NCI-H1417 (cell line): ENCODE measurements around the gene ZNF771.

Experiments
- DNase-seq, 3 experiments: peaks; one replicate each; lab custom pipeline; 2025; lab: John Stamatoyannopoulos, UW

The ZNF771 gene

DNA sequence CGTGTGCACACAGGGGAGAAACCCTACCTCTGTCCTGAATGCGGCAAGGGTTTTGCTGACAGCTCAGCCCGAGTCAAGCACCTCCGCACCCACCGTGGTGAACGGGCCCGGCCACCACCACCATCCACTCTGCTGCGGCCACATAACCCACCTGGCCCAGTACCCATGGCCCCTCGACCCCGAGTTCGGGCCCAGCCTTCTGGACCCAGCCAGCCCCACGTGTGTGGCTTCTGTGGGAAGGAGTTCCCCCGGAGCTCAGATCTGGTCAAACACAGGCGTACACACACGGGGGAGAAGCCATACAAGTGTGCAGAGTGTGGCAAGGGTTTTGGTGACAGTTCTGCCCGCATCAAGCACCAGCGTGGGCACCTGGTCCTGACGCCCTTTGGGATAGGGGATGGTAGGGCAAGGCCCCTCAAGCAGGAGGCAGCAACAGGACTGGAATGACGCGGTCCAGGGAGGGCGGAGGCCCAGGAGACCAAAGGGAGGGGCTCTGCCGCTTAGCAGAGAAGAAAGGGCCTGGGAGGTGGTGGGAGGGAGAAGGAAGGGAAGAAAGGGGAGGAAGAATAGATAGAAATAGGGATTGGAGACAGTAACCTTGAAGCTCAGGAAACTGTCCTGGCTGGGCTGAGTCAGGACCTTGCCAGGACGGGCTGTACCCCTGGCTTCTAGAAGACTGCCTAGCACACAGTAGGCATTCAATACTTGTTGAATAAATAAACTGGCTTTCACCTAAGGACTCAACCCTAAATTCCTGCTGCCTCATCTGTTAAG is 8.6 kb upstream of the ZNF771 start:
- no peak for DNase-seq

DNA sequence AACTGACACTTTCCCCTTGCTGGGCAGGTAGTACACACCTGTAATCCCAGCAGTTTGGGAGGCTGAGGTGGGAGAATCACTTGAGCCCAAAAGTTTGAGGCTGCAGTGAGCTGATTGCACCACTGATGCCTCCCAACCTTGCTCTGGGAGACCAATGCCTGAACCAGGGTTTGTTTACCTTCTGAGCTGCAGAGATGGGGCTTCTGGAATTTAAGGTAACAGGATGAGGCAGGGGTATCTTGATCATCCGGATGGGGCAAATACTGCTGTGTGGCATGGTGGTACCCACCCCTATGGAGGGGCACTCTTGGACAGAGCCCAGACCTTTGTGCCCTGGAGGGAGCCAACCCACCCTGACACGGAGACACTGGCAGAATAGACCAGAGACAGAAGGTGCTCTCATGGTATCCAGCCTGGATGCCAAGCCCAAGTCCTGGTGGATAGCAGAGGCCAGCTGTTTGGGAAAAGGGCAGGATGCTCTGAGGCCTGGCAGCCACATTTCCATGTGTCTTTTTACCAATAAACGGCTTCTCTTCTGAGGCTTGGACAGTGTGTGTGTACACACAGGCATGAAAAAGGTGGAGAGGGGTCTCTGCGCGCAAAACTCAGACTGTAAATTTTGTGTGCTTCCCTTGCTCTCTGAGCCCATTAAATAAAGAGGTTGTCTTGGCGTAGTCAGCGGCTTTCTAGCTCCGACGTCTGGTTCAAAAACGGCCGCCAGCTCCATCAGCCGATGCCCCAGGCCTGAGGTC is 7.8 kb upstream of the ZNF771 start:
- DNase-seq: no peak

DNA sequence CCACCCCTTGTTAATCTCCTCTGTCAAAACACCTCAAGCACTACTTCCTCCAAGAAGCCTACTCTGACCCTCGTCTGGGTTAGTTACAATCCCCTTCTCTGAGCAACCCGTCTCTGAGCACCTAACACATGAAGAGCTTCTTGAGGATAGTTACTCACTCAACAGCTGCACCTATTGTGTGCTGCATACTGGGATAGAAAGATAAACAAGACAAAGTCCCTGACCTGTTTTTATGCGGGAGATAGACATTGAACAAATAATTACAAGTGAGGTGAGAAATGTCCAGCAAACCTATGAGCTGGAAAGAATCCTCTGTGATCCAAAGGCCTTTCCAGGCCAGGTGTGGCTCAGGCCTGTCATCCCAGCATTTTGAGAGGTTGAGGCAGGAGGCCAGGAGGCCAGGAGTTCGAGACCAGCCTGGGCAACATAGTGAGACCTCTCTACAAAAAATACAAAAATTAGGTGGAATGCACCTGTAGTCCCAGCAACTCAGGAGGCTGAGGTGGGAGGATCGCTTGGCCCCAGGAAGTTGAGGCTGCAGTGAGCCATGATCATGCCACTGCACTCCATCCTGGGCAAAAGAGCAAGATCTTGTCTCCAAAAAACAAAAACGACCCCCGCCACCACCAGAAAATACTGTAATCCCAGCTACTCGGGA is 5.5 kb upstream of the ZNF771 start:
- DNase-seq: peak in 1 of 3 experiments; percentile 8

DNA sequence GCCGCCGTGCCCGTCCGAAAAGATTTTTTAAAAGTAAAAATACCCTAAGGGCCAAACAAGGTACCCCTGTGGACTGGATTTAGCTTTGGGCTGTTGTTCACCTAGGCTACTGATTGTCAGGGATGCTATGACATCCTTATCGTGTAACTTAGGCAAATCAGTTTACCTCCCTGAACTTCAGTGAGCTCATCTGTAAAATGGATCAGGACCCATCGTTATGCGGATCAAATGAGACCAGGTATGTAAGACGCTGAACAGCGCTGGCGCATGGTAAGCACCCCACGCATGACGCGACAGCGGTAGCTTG is 658 bp upstream of the ZNF771 start:
- DNase-seq: no peak

DNA sequence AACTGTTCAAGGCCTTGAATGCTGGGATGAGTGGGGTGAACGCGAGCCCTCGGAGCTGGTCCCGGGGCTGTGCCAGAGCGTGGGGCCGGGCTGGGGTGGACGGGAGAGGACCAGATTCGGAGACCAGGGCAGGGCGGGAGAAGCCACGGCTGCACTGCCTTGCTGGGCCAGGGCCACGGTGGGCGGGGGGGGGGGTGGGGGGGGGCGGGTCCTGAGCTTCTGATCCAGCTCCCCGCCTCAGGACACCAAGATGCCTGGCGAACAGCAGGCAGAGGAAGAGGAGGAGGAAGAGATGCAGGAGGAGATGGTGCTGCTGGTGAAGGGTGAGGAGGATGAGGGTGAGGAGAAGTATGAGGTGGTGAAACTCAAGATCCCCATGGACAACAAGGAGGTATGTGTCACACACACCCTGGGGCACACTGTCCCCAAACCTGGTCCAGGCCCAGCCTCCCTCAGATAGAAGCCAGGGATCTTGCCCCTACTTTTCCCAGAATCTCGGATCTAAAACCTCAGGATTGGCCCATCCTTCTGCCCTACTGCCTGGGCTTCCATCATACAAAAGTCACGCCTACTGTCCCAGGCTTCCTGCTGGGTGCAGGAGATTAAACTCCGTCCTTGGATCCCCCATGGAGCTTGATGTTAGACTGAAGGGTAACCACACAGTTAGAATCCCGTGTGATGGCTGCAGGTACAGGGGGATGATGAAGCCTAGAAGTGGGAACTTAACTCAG is 563 bp downstream of the ZNF771 start:
- DNase-seq: peak in 2 of 3 experiments; percentile 20

DNA sequence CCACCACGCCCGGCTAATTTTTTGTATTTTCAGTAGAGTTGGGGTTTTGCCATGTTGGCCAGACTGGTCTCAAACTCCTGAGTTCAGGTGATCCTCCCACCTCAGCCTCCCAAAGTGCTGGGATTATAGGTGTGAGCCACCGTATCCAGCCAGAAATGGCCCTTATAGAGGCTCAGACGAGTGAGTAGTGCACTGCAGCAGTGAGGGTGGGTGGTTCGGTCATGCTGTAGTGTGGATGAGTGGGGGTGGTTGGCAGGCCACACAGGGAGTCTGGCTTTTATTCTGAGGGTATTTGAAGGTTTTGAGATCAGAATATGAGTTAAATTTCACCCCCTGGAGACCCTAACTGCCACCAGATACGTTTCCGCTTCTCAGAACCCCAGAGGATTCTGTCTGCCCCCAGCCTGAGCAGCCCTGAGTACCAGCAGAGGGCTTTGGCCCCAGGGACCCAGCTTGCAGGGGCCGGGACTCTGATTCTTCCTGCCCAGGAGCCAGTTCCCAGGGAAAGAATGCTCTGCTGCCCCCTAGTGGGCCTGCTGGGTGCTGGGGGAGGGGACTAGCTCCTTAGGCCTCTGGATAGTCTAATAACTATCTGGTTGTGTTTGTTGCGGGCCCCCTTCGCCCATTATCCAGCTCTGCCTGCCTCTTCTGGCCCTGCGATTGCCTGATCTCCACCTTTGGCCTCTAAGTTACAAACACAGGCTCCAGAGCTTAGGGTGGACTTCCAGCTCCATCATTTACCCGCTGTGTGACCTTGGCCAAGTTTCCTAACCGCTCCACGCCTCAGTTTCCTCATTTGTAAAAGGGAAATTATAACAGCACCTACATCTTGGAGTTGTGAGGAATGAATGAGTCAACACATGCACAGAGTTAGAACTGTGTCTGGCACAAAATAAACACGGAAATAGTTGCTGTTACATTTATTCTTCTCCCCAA is 2.0 kb downstream of the ZNF771 start:
- DNase-seq: peak; percentile 73 to 88 (median 77)

DNA sequence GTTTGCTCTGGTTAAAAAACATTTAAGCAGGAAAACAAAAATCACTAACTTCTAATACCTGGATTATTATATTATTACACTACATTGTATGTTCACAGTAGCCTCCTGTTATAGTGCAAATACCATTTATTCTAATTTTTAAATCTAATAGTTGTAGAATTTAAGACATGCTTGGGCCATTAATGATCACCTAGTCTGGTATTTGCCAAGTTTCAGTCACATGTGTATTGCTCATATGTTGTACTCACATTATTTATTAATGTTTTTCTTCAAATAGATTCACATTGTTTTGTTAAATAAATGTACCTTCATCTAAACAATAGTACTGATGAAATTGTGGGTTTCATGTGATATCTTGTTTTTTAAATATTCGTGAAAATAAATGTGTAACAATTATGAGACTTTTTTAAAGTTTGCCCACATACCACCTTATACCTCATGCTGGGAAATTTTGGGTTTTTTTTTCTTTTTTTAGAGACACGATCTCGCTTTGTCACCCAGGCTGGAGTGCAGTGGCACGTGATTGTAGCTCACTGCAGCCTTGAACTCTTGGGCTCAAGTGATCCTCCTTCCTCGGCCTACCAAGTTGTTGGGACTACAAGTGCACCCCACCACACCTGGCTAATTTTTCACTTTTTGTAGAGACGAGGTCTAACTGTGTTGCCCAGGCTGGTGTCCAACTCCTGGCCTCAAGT is 5.9 kb downstream of the ZNF771 start:
- no peak for DNase-seq

DNA sequence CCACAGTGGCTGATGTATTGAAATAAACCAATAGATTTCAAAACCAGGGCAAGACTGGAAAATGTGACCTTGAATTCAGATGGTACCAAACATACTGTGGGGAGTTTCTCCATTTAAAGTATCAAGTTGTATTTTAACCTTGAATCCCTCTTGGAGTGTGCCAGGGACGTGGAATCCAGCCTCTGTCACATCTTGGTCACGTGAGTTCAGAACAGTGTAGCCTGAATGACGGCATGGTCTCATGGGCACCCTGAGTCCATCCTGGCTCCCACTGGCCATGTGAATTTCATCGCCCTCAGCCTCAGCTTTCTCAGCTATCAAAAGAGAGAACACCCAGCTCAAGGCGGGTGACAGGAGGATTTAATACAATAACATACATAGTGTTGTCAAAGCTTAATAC is 6.8 kb downstream of the ZNF771 start:
- DNase-seq: no peak

DNA sequence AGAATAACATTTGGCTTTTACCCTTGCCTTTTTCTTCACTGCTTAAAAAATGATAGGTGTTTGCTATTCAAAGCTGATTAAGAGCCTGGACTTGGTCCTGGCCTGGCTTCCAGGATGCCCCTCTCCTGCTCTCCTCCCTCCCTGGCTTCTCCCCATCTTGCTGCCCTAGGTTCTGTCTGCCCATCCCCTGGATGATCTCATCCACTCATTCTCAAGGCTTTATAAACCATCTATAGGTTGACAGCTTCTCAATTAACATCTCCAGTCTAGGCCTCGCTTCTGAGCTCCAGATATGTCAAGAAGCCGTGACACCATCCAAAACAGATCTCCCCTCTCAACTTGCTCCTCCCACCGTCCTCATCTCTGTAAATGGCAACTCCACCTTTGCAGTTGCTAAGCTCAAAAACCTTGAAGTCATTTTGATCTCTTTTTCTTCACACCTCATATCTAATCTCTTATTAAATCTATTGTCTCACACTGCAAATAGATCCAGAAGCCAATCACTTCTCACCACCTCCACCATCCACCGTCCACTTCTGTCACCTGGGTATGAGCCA is 8.7 kb downstream of the ZNF771 start:
- no peak for DNase-seq

DNA sequence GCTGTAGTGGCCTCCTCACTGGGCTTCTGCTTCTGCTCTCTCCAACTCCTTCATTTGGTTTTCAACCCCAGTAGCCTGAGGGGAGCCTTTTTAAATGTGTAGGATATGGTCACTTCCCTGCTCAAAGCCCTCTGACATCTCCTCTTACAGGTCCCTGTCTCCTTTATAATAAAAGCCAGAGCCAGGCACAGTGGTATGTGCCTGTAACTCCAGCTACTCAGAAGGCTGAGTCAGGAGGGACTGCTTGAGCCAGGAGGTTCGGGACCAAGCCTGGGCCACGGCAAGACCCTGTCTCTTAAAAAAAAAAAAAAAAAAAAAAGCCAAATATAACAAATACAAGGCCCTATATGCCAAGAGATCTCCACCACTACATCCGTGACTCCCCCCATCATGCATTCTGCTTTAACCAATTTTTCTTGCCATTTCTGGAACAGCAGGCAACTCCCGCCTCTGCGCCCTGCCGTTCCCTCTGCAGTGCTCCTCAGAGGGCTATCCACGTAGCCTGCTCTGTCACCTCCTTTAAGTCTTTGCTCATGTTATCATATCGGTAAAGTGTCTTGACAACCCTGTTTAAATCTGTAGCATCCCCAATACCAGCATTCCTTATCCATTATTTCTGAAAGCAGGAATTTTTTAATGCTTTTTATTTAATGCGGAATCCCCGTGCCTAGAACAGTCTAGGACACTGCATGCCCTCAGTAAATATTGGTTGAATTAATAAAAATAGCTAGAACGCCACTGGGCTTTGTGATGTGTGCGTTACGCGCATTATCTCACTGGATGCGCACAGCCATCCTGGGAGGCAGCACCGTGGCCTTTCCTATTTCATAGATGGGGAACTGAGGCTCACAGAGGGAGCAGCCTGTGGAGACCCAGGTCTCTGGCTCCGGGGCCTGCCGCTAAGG is 9.5 kb downstream of the ZNF771 start:
- peak in 1 of 3 experiments; percentile 72 for DNase-seq

DNA sequence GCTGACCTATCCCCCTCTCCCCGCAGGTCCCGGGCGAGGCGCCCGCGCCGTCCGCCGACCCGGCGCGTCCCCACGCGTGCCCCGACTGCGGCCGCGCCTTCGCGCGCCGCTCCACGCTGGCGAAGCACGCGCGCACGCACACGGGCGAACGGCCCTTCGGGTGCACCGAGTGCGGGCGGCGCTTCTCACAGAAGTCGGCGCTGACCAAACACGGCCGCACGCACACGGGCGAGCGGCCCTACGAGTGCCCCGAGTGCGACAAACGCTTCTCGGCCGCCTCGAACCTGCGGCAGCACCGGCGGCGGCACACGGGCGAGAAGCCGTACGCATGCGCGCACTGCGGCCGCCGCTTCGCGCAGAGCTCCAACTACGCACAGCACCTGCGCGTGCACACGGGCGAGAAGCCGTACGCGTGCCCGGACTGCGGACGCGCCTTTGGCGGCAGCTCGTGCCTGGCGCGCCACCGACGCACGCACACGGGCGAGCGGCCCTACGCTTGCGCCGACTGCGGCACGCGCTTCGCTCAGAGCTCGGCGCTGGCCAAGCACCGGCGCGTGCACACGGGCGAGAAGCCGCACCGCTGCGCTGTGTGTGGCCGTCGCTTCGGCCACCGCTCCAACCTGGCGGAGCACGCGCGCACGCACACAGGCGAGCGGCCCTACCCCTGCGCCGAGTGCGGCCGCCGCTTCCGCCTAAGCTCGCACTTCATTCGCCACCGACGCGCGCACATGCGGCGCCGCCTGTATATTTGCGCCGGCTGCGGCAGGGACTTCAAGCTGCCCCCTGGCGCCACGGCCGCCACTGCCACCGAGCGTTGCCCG is 10.3 kb downstream of the ZNF771 start:
- peak; percentile 92 to 96 (median 96) for DNase-seq

DNA sequence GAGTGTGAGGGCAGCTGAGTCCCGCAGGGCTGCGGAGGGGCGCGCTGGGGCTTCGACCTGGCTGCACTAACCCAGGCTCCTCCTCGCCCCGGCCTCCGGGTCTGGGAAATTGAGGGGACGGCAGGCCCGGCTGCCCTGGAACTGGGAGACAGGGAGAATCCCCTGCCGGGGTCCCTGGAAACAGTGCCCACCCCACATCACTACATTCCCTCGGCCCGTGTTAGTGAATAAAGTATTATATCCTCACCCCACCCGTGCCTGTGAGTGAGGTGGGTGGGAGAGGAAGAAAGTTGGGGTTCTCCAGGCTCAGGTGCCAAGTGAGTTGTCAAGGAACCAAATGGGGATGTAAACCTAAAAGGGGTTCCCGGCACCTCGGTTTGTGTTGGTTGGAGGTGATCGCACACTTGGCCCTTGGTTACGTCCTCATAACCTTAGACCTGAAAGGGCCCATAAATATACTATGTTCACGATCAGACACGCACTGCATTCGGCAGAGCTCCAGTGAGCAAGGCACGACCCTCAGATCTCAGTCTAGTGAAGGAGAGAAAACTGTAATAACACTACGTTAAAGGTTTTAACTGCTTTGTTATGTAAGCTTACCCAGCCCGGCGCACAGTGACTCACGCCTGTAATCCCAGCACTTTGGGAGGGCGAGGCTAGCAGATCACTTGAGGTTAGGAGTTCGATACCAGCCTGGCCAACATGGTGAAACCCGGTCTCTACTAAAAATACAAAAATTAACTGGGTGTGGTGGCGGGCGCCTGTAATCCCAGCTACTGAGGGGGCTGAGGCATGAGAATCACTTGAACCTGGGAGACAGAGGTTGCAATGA is 11.2 kb downstream of the ZNF771 start:
- DNase-seq: no peak

DNA sequence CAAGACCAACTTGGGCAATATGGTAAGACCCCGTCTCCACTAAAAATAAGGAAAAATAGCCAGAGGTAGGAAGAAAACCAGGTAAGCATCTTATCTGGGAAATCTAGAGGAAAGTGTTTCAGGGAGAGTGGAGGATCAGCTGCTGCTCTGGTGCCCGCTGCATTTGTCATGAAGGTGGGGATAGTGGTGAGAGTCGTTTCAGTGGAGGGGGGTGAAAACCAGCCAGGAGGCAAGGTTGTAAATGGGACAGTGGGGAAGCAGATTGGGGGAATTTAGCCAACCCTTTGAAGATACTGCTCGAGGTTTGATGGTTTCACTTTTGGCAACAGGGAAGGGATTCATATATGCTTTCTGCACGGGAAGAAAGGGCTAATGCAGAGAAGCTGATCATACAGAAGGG is 13.6 kb downstream of the ZNF771 start:
- DNase-seq: no peak

DNA sequence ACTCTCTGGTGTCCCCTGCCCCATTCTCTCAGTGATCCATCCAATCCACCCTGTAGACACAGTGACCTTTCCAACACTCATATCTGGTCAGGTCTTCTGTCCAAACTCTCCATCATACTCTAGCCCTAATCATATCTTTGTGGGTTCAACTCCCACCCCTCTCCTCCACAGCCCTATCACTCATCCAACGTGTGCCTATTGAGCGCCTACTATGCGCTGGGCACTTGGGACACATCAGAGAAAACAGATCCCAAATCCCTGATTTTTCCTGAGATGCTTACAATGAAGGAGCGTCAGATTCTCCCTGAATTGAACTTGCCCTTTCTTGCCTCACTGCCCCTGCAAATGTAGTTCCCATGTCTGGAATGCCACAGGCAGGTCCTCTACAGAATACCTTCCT is 20.6 kb downstream of the ZNF771 start:
- no peak for DNase-seq

DNA sequence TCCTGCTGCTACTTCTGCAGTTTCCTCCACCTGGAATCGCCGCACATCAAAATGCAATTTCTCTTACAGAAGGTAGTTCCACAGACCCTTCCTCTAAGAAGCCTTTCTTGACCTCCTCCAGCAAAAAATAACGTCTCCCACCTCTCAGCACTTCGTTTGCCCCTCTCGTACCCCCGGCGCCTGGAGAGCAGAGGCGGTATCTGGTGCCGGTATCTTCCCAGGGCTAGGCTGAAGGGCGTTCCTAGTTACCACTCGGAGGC is 21.9 kb downstream of the ZNF771 start:
- peak in 1 of 3 experiments; percentile 69 for DNase-seq

DNA sequence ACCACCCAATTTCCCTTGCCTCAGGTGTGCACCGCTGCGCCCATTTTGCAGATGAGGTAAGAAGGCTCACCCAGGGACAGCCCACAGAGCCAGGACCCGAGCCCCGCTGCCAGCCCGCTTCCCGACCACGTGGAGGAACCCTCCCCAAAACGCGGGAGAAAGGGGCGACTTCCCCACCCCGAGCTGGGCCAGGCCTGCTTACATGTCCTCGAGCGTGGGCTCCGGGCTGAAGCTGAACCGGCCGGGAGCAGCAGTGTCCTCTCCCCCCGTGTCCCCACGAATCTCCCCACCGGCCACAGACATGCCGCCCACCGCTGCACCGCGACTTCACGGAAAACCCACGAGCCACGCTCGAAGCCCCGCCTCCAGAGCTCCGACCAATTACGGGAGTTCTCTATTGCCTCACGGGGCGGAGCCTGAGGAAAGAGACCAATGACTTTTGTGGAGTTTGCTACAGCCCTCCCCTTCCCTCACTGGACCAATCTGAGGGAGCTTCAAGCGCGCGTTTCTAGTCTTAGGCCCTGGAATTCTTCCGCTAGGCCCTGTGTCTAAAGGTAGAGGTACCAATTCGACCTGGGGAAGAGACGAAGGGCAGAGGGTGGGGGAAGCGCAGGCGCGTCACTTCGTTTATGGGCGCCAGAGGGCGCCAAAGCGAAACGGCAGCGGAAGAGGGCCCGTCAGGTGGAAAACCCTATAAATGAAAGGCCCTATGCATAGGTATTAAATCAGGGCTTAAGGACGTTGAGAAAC is 22.4 kb downstream of the ZNF771 start, which contains the start of gene DCTPP1:
TSS of gene DCTPP1 (minus strand) at position 353 of the 750 bp plus-strand sequence. CDS start at position 303, 50 bp downstream.
- DNase-seq: peak; percentile 94 to 100 (median 98)
